Upper lobe of left lung (tissue), 6 donors: ENCODE results near the gene XPO5. TPM values are rescaled to one million over a fixed set of nuclear protein-coding genes. Genes with fewer than 3 reads are reported as not detected.

ENCODE experiments used
- ATAC-seq, 2 donors: fragments of 200-7000 bp; cut with Tn5 transposase; one replicate each; pipeline ENCODE4 v1.9.1; 2022; ENCODE audit warnings: mild to moderate bottlenecking in 2 of 2, moderate library complexity in 2 of 2; ENCODE audit not compliant: low FRiP score in 2 of 2
- DNase-seq, 2 donors: peaks; one replicate each; pipeline ENCODE4 v3.0.0-alpha.2; 2019 to 2020
- H3K27ac ChIP-seq, 4 donors: fragments of 200-600 bp; sonication (generic); one replicate each; pipeline ENCODE4 v1.5.1; 2016 to 2019
- H3K27me3 ChIP-seq, 4 donors: fragments of 200-600 bp; sonication (generic); one replicate each; pipeline ENCODE4 v1.5.1; 2017 to 2019
- H3K36me3 ChIP-seq, 4 donors: fragments of 200-600 bp; sonication (generic); one replicate each; pipeline ENCODE4 v1.5.1; 2016 to 2019
- H3K4me1 ChIP-seq, 4 donors: fragments of 200-600 bp; sonication (generic); one replicate each; pipeline ENCODE4 v1.5.1; 2018 to 2019
- H3K4me3 ChIP-seq, 4 donors: fragments of 200-600 bp; sonication (generic); one replicate each; pipeline ENCODE4 v1.5.1; 2017 to 2019; ENCODE audit warnings: mild to moderate bottlenecking in 2 of 4, moderate library complexity in 1 of 4
- H3K9me3 ChIP-seq, 4 donors: fragments of 200-600 bp; sonication (generic); one replicate each; pipeline ENCODE4 v1.5.1; 2018 to 2019
- EP300 ChIP-seq, 4 donors: sonication (generic); formaldehyde crosslinking; IDR thresholded peaks; one replicate each; pipeline ENCODE4 v1.5.1; 2017; ENCODE audit warnings: antibody characterized with exemption in 4 of 4, control low read depth in 2 of 4
- POLR2A ChIP-seq, 4 donors: fragments of 450-650 bp; IDR thresholded peaks; one replicate each; pipeline ENCODE4 v1.5.1; 2016 to 2017; ENCODE audit warnings: antibody characterized with exemption in 4 of 4, mild to moderate bottlenecking in 2 of 4
- POLR2AphosphoS5 ChIP-seq, 2 donors: sonication (generic); formaldehyde crosslinking; IDR thresholded peaks; one replicate each; pipeline ENCODE4 v1.5.1; 2017; ENCODE audit warnings: antibody characterized with exemption in 2 of 2
- WGBS, 2 donors: methylation state at CpG; one replicate each; pipeline ENCODE4 v1.1.5; 2017 to 2018; 5-methylcytosine and 5-hydroxymethylcytosine counted together
- total RNA-seq, 6 donors: library from RNA; depleted of rRNA in 4 of 6; stranded (reverse); fragments of >200 nt in 4 of 6; gene quantifications; one replicate each; pipeline versions ENCODE4 v1.1.0 to v1.2.1, GENCODE V29; 2016 to 2021
- TF ChIP-seq, protein P1 (sequence below), 6 experiments: fragments of 450-650 bp in 4 of 6; fragments of 200-600 bp in 2 of 6; sonication (generic) in 2 of 6; IDR thresholded peaks; one replicate each; pipeline ENCODE4 v1.5.1; 2016 to 2019; ENCODE audit warnings: antibody characterized with exemption in 6 of 6
- donor health status: DM: no; HTN: no; CAD: no; lungs with moderate emphysema.
- donor health status: DM: no; HTN: yes; CAD: no; lungs with severe emphysema.

The XPO5 gene
- total RNA-seq, result 10 to 100 TPM; 17.9 to 48.2 (median 25.1) TPM

DNA sequence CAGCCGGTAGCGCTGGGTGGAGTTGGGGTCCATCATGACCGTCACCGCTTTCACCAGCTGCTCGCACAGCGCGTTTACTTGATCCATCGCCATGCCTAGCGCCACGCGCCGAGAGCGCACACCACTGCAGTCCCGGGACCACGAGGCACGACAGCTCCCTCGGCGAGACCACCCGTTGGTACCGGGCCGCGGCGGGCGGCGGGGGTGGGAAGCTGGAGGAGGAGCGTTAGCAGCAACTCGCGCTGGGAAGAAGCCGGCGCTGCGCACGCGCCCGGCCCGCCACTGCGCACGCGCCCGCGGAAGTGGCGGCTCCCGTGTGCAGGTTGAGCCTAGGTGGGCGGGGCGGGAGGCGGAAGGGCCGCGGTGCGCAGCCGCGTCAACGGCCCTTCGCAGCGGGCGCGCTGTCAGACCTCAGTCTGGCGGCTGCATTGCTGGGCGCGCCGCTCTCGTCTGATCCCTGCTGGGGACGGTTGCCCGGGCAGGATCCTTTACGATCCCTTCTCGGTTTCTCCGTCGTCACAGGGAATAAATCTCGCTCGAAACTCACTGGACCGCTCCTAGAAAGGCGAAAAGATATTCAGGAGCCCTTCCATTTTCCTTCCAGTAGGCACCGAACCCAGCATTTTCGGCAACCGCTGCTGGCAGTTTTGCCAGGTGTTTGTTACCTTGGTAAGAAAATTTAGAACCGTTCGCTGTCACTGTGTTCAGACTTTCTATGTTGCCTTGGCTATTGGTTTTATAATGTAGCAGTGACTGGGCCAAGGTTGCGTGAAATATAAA lies at the start of gene XPO5, which contains the start of gene POLH:
Gene XPO5, minus strand, starts transcription at position 267 of the 780 bp plus-strand sequence. Its CDS starts 174 bp downstream, at position 93.
Gene POLH, plus strand, starts transcription at position 414 of the 780 bp plus-strand sequence. CDS start 6,135 bp downstream, outside the sequence.
- peaks cover 0 to 23% (median 5%) of the 10 kb centered on the region in 4 donors for H3K36me3 ChIP-seq
- WGBS, 2 donors, result 0 to 2% methylated on average over 6 to 36 of the region's 76 CpGs
- peak within 1 kb of the TSS; percentile 68 to 84 (median 74) for H3K27ac ChIP-seq
- peak; percentile 94 to 98 for DNase-seq
- H3K4me1 ChIP-seq, result peaks cover 20 to 37% (median 31%) of the 10 kb centered on the region in 4 donors
- no peaks in the 10 kb centered on the region for H3K9me3 ChIP-seq
- ATAC-seq, result peak; percentile 98 to 100
- H3K4me3 ChIP-seq, result peak within 1 kb of the TSS; percentile 82 to 99 (median 92)
- TF ChIP-seq POLR2AphosphoS5 (IDR thresholded peaks at IDR 0.05), result peak; percentile 91 to 97
- TF ChIP-seq EP300 (IDR thresholded peaks at IDR 0.05), result no peak
- TF ChIP-seq, protein P1, sequence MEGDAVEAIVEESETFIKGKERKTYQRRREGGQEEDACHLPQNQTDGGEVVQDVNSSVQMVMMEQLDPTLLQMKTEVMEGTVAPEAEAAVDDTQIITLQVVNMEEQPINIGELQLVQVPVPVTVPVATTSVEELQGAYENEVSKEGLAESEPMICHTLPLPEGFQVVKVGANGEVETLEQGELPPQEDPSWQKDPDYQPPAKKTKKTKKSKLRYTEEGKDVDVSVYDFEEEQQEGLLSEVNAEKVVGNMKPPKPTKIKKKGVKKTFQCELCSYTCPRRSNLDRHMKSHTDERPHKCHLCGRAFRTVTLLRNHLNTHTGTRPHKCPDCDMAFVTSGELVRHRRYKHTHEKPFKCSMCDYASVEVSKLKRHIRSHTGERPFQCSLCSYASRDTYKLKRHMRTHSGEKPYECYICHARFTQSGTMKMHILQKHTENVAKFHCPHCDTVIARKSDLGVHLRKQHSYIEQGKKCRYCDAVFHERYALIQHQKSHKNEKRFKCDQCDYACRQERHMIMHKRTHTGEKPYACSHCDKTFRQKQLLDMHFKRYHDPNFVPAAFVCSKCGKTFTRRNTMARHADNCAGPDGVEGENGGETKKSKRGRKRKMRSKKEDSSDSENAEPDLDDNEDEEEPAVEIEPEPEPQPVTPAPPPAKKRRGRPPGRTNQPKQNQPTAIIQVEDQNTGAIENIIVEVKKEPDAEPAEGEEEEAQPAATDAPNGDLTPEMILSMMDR (IDR thresholded peaks at IDR 0.05), result peak in 3 of 6 experiments; percentile 22 to 43 (median 27)
- peak in 3 of 4 donors; percentile 79 to 99 (median 99) for TF ChIP-seq POLR2A (IDR thresholded peaks at IDR 0.05)
- no peaks in the 10 kb centered on the region for H3K27me3 ChIP-seq

DNA sequence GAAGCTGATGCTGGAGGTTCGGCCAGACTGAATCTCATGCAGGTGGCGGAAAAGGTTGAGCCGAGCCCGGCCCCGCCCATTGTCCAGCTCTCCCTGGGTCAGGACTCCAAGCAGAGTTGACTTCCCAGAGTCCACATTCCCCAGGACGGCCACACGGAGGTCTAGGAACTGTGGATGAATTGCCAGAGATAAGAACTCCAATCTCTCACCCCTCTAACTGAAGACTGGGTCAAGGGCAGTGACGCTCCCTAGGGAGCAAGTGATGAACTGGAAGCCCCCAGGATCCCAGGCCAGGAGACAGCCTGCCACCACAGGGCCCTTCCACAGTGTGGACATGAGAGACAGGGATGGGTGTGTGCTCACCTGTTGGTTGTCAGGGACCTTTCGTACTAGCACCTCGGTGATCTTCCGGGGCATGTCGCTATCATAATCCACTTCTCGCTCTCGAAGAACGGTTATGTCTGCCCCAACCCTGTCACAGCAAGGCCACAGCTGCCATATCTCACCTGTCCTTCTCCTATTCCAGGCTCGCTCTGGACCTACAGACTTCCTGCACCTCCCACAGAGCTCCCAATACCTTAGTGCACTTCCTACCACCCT lies 49.7 kb upstream of the XPO5 start:
- Histone ChIP-seq H3K27me3 (no peaks in the 10 kb centered on the region), H3K9me3 (no peaks in the 10 kb centered on the region), H3K27ac (no peak overlapping the region), H3K4me1 (peaks cover 22 to 34% (median 26%) of the 10 kb centered on the region in 4 donors), H3K36me3 (peaks cover 27 to 58% (median 56%) of the 10 kb centered on the region in 4 donors), H3K4me3 (no peak overlapping the region)
- 96% methylated on average over 14 to 16 of the region's 16 CpGs for WGBS, 2 donors
- TF ChIP-seq POLR2A (IDR thresholded peaks at IDR 0.05) (no peak), EP300 (IDR thresholded peaks at IDR 0.05) (no peak), POLR2AphosphoS5 (IDR thresholded peaks at IDR 0.05) (no peak)
- TF ChIP-seq, protein P1 (IDR thresholded peaks at IDR 0.05), result no peak
- no peak for ATAC-seq
- DNase-seq, result no peak

GRCh38 chr6:43624786-43625288 lies 49.0 kb upstream of the XPO5 start:
- Histone ChIP-seq H3K4me3 (no peak overlapping the region), H3K36me3 (peaks cover 27 to 64% (median 59%) of the 10 kb centered on the region in 4 donors), H3K9me3 (no peaks in the 10 kb centered on the region), H3K27me3 (no peaks in the 10 kb centered on the region), H3K27ac (no peak overlapping the region), H3K4me1 (peaks cover 18 to 29% (median 21%) of the 10 kb centered on the region in 4 donors)
- TF ChIP-seq POLR2AphosphoS5 (IDR thresholded peaks at IDR 0.05), result no peak
- TF ChIP-seq EP300 (IDR thresholded peaks at IDR 0.05), result no peak
- no peak for TF ChIP-seq POLR2A (IDR thresholded peaks at IDR 0.05)
- TF ChIP-seq, protein P1 (IDR thresholded peaks at IDR 0.05), result no peak
- DNase-seq, result no peak
- no peak for ATAC-seq
- WGBS, 2 donors, result 91 to 94% methylated on average over 7 of the region's 7 CpGs

DNA sequence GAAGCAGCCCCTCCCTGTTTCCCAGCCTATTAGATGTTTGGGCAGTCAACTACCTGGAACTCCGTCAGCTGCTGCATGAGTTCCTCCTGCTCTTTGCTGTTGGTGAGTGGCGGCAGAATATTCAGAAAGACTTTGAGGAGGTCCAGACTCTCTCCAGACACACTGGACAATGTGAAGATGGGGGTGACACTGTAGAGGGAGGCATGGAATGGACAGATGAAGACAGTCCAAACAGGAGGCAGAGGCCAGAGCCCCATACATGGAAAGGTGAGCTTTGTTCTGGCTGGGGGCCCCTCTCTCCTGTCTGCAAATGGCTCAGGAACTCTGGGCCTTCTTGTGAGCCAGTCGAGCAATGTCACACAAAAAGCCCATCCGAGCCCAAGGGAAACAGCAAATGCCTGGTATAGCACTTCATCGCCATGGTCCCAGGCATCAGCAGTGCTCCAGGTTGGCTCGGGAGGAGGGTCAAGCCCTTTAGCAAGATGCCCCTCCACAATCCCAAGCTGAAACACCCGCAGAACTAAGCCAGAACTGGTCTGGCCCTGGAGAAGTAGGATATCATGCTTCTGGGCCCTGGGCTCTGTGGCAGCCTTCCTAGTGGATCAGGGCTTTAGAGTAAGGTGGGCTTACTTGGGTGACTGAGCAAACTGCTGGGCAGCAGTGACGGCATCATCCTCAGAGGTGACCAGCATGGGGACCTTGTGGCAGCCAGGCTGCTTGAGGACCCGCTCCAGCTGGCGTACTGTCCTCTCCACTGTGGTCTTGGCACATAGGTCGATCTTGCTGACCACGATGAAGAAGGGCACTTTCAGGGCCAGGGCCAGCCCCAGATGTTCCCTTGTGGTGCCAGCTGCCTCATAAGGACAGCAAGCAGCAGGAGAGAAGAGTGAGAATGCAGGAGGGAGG lies 48.3 kb upstream of the XPO5 start:
- H3K4me3 ChIP-seq, result no peak overlapping the region
- TF ChIP-seq EP300 (IDR thresholded peaks at IDR 0.05), result no peak
- TF ChIP-seq, protein P1 (IDR thresholded peaks at IDR 0.05), result no peak
- TF ChIP-seq POLR2AphosphoS5 (IDR thresholded peaks at IDR 0.05), result no peak
- 91 to 94% methylated on average over 6 to 12 of the region's 12 CpGs for whole genome bisulfite sequencing, 2 donors
- no peak for ATAC-seq
- peaks cover 27 to 70% (median 60%) of the 10 kb centered on the region in 4 donors for H3K36me3 ChIP-seq
- H3K27me3 ChIP-seq, result no peaks in the 10 kb centered on the region
- no peaks in the 10 kb centered on the region for H3K9me3 ChIP-seq
- no peak overlapping the region for H3K27ac ChIP-seq
- H3K4me1 ChIP-seq, result peaks cover 18 to 29% (median 21%) of the 10 kb centered on the region in 4 donors
- DNase-seq, result no peak
